ENCODE measurements around the gene BASP1.

DNA sequence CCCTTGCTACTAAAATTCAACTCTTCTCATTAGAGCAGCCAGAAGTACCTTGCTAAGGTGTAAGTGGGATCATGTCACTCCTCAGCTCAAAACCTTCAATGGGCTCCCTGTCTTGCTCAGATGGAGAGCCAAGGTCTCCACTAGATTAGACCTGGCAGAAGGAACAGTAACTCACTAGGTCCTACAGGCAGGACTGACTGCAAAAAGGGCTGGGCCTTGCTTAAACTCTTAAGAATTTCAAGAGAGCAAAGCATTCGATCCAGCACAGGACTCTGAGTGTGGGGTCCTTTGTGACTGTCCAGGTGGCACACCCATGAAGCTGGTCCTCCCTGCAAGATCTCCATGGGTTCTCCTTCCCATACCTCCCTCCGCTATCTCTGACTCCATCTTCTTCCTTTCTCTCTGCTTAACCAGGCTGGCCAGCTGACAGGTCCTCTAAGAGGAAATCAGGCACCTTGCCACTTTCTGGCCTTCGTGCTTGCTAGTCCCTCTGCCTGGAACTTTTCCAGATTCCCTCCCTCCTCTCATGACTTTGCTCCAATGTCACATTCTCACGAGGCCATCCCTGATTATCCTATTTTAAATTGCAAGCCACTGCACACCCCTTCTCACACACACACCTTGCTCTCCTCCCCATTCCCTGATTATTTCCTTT lies 70.2 kb downstream of the BASP1 start:
- TF ChIP-seq, protein P1, sequence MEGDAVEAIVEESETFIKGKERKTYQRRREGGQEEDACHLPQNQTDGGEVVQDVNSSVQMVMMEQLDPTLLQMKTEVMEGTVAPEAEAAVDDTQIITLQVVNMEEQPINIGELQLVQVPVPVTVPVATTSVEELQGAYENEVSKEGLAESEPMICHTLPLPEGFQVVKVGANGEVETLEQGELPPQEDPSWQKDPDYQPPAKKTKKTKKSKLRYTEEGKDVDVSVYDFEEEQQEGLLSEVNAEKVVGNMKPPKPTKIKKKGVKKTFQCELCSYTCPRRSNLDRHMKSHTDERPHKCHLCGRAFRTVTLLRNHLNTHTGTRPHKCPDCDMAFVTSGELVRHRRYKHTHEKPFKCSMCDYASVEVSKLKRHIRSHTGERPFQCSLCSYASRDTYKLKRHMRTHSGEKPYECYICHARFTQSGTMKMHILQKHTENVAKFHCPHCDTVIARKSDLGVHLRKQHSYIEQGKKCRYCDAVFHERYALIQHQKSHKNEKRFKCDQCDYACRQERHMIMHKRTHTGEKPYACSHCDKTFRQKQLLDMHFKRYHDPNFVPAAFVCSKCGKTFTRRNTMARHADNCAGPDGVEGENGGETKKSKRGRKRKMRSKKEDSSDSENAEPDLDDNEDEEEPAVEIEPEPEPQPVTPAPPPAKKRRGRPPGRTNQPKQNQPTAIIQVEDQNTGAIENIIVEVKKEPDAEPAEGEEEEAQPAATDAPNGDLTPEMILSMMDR (IDR thresholded peaks at IDR 0.05 in 2 of 3, conservative IDR thresholded peaks at IDR 0.05 in 1 of 3; ENCODE audit: borderline replicate concordance in 1 of 3, insufficient read depth in 1 of 3, low read depth in 2 of 3, low read length in 2 of 3): no peak
- no peak for TF ChIP-seq EZH2 (IDR thresholded peaks at IDR 0.05)
